HG02981 (cell line): ENCODE measurements around the gene DHRS9.
A peak's percentile ranks its signal among the peaks of the same experiment; 100 is the strongest.
"Not testable (repeated sequence)": the region's sequence is repeated elsewhere in the genome, so short reads cannot be mapped to it uniquely, and the experiment has no call there.

ENCODE experiments used
- ATAC-seq: cut with Tn5 transposase; IDR thresholded peaks from one replicate; pipeline ENCODE4 v1.9.1; 2021; ENCODE audit warnings: mild to moderate bottlenecking, moderate library complexity; ENCODE audit not compliant: unreplicated experiment

DHRS9 gene

GRCh38 chr2:169131587-169132512, 62.5 kb downstream of the DHRS9 start:
- peak; percentile 83 for ATAC-seq

GRCh38 chr2:169134272-169134671, 64.9 kb downstream of the DHRS9 start:
- ATAC-seq = not testable (repeated sequence)

- not testable (repeated sequence) for ATAC-seq
Measured at GRCh38 chr2:169136428-169136827, 67.1 kb downstream of the DHRS9 start.

DNA sequence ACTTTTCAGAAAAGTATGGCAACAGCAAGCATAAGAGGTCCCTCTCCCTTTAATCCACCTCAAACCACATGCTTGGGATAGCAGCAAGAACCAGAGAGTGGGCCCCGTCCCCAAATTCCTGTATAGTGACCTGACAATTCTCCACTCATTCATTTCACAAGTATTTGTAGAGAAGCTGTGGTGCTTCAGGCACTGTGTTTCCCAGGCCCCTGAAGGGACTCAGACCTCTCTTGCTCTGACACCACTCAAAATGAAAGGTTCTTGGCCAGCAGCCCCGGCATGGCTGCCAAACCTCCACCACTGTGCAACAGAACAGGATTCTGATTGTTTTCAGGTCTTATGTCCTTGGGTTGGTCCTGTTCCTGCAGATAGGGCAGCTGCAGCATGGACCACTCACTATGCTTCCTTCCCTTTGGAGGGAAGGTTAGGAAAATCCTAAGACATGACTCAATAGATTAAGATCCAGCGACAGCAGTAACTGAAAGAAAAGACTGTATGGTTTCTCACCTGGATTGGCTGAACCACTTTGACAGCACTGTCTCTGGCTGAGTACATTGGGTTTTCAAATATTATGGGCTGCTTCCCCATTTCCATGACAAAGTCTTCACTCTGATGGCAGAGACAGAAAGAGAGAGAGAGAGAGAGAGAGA, 67.6 kb downstream of the DHRS9 start:
- ATAC-seq = no peak

DNA sequence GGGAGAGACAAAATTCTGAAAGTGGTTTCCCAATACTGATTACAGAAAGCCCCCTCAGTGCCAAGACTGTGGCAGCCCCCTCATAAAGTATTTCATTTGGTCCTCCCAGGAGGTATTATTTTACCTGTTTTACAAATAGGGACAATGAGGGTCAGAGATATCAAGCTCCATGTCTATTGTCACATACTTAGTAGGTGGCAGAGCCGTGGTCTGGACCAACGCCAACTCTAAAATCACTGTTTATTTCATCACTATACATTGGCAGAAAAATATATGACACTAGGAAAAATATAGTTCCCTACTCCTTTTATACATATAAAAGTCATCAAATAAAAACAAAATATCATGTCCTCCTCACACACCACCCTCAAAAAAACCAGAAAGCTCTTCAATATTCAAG, 68.6 kb downstream of the DHRS9 start:
- ATAC-seq = no peak

DNA sequence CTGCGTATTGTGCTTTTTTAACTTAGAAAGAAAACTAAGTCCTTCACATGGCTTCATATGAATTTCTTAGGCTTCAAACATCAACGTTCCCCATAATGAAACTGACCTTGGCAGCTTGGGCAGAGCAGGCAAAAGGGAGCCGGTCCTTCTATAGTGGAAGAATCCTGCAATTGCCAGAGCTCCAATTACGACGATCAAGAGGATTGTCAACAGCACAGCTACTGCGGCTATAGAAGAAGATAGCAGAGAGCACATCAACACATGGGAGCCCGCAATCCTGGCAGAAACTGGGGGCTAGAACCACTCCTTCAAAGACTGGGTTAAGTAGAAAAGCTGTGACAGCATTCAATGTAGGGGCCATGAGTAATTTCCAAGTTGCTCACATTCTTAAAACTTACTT, 69.8 kb downstream of the DHRS9 start:
- no peak for ATAC-seq

DNA sequence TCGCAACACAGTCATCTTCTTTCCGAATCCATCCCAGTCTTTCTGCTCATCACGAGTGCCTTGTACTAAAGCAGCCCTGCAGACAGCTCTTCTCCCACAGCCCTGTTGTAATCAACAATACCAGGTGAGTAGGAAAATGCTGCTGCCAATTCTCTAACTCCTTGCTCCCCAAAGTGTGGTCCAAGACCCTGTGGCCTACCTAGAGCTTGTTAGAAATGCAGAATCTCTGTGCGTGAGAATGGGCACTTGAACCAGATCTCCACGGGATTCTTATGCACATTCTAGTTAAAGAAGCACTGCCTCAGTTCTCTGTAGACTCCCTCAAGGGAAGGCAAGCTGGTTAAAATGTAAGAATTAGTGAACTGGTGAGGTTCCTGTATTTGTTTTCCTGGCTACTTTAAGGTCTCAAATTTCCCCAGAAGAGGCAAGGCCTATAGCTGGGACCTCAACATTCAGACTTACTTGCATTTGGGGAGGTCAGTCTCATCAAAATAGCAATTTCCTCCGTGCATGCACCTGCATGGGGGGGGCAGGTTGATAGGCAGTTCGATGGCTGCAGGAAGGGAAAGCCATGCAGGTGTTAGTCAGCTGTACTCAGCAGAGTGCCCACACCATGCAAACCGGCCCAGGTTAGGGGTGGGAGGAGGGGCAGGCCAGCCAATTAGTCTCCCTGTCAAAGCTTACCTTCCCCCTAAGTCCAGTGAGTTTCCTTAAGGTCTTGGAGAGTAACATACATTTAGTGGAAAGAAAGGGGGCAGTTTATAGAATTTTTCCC, 70.8 kb downstream of the DHRS9 start:
- no peak for ATAC-seq

DNA sequence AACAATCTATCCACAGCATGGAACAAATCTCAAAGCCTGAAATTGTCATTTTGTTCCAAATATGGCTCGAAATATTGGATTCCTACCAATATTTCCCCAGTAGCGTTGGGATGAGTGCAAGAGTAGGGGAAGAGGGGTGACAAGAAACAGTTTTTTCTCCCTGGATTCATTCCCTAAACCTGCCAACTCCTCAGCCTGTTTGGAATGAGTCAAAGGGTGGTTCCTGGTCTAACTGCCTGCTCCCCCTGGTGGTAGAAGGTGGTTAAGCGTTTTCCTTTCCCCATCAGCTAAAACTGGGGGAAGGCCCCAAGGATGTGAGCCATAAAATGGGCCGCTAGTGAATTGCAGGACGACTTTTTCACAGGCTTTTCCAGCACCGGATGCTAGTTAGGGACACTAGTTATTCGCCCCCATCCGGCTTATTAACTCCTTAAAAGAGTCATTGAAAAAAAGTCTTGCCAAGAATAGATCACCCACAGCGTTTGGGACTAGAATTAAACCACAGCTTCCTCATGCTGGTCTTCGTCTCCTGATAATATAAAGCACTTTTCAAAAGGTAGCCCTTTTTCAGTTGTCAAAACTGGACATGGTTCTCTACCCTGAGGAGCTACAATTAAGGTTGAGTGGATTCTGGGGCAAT, 72.5 kb downstream of the DHRS9 start:
- ATAC-seq = peak; percentile 62

DNA sequence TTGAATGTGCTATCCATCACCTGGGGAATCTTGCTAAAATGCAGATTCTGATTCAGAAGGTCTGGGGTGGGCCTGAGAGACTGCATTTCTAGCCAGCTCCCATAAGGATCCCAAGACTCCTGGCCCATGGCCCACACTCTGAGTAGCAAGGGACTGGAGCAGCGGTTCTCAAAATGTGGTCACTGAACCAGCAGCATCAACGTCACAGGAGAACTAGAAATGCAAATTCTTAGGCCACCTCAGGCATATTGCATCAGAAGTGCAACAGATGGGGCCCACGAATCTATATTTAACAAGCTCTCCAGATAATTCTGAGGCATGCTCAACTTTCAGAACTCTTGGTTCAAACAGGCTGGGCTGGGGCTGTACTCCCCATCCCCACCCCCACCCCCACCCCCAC, 74.6 kb downstream of the DHRS9 start:
- ATAC-seq = no peak
